ENCODE measurements around the gene HTR3B. TPM values are rescaled to one million over a fixed set of nuclear protein-coding genes. Genes with fewer than 3 reads are reported as not detected.

HTR3B gene
- polyA plus RNA-seq, 2 of the 4 experiments (the other 2 are of a cell fraction) = not detected

DNA sequence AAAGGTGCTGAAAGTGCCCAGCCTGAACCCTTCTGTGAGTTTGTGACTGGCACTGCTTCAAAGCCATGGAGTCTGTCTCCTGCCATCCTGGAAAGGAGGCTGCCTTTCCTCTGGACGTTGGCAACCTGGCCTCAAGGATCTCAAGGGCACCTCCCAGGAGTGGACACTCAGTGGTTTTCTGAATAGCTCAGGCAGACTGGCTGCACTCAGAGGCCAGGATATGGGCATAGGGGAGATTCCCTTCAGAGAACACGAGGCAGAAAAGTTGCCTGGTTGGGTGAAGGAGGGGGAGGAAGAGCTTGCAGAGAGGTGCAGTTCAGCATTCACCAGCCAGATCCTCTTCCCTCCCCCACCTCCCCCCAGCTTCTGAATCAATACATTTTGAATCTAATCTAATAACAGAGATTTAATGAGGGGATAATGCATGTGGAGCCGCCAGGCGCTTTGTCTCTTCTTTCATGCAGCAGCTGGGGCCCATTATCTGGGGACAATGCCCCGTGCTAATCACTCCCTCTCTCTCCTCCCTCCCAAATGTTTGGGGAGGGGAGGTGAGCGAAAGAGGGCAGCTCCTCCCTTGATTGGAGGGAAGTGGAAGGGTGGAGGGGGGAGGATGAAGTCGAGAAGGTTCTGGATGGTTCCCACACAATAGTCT lies 88.0 kb downstream of the HTR3B start:
- no peak overlapping the region for H3K4me3 ChIP-seq
- H3K4me1 ChIP-seq = no peaks in the 10 kb centered on the region
- POLR2A ChIA-PET = no interaction called here
- no peak overlapping the region for H3K27ac ChIP-seq
- H3K4me2 ChIP-seq = no peak overlapping the region
- ATAC-seq (no peak), FAIRE-seq (no peak), DNase-seq (ENCODE audit: low read depth in 1 of 2, low spot score in 1 of 2) (no peak)
- CTCF ChIA-PET = interaction anchor here (1.0 to 12.6 kb wide), 7 partner anchors 9 to 269 kb away, joined by 3 to 315 read pairs (median 11); no protein-coding TSS in a partner anchor
- no peak for TF ChIP-seq JUN (IDR thresholded peaks at IDR 0.05)
- no peak for TF ChIP-seq TFCP2L1 (CRISPR knock-in tag; IDR thresholded peaks at IDR 0.05)
- TF ChIP-seq EHF (CRISPR knock-in tag; IDR thresholded peaks at IDR 0.05) = no peak
- TF ChIP-seq, protein P1, sequence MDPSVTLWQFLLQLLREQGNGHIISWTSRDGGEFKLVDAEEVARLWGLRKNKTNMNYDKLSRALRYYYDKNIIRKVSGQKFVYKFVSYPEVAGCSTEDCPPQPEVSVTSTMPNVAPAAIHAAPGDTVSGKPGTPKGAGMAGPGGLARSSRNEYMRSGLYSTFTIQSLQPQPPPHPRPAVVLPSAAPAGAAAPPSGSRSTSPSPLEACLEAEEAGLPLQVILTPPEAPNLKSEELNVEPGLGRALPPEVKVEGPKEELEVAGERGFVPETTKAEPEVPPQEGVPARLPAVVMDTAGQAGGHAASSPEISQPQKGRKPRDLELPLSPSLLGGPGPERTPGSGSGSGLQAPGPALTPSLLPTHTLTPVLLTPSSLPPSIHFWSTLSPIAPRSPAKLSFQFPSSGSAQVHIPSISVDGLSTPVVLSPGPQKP (IDR thresholded peaks at IDR 0.05; ENCODE audit: low read depth, low read length) = no peak
- TF ChIP-seq ESRRA (IDR thresholded peaks at IDR 0.05; ENCODE audit: borderline replicate concordance, low read length) = no peak
- WGBS (ENCODE audit: missing lambda C conversion rate) = 2% methylated on average over 6 of the region's 7 CpGs
- H3K9me3 ChIP-seq = no peaks in the 10 kb centered on the region

DNA sequence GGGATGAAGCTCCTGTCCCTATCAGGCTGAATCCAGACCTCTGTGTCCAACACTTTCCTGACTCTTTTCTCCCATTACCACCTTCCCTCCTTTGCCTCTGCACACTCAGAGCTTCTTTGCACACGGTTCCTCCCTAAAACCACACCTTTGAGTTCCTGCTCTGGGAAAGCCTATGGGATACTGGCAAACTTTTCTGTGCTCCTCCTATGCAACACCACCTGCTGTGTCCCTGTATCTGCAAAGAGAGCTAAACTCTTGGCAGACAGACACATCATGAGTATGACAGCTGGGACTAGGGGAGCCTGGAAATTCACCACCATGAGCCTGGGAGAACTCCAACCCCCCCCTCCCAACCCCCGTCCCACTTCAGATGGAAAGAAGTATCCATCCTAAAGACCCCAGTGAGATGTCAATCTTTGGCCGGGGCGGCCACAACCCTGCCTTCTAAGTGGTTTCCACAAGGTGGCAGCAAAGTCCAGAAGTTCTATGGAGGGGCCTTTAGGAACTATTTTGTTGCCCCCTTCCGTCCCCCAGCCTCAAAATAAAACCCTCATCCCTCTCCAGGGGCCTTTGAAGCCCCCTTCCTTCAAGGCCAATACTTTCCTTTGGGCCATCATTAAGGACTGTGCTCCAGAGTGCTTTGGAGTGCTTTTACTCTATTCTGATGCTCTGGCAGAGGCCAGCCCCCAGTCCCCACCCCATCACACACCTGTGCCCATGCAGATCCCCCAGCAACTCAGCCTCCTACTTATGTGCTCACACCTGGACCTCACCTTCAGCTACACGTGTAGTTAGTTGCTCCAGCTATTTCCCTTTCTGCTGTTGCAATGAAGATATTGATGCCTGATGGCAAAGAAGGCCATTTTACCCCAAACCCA lies 89.7 kb downstream of the HTR3B start:
- TF ChIP-seq POLR2A (IDR thresholded peaks at IDR 0.05; ENCODE audit: low read length) (no peak), RAD21 (conservative IDR thresholded peaks at IDR 0.05 in 1 of 2, IDR thresholded peaks at IDR 0.05 in 1 of 2) (peak; percentile 68 to 81), NR3C1 (IDR thresholded peaks at IDR 0.05) (no peak), SMC3 (IDR thresholded peaks at IDR 0.05) (peak; percentile 75)
- TF ChIP-seq, protein P2, sequence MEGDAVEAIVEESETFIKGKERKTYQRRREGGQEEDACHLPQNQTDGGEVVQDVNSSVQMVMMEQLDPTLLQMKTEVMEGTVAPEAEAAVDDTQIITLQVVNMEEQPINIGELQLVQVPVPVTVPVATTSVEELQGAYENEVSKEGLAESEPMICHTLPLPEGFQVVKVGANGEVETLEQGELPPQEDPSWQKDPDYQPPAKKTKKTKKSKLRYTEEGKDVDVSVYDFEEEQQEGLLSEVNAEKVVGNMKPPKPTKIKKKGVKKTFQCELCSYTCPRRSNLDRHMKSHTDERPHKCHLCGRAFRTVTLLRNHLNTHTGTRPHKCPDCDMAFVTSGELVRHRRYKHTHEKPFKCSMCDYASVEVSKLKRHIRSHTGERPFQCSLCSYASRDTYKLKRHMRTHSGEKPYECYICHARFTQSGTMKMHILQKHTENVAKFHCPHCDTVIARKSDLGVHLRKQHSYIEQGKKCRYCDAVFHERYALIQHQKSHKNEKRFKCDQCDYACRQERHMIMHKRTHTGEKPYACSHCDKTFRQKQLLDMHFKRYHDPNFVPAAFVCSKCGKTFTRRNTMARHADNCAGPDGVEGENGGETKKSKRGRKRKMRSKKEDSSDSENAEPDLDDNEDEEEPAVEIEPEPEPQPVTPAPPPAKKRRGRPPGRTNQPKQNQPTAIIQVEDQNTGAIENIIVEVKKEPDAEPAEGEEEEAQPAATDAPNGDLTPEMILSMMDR (IDR thresholded peaks at IDR 0.05) = peak; percentile 64
- CTCF ChIA-PET = interaction anchor here (0.7 to 12.6 kb wide), 23 partner anchors 9 to 267 kb away, joined by 3 to 315 read pairs (median 5); no protein-coding TSS in a partner anchor
- peak in 1 of 2 experiments; percentile 72; a peak in 3 of 6 replicates for ATAC-seq
- Histone ChIP-seq H3K4me1 (no peaks in the 10 kb centered on the region), H3K27ac (no peak overlapping the region), H3K4me2 (no peak overlapping the region), H3K4me3 (no peak overlapping the region), H3K9me3 (no peaks in the 10 kb centered on the region)
- POLR2A ChIA-PET = no interaction called here
- peak in 1 of 2 experiments; percentile 37 for DNase-seq (ENCODE audit: low read depth in 1 of 2, low spot score in 1 of 2)
- FAIRE-seq = no peak
- 0% methylated on average over 4 of the region's 6 CpGs for WGBS (ENCODE audit: missing lambda C conversion rate)

Small RNA genes within 50 kb of the gene (small RNA-seq; reads per million reads assigned to genes)
- 0 reads per million in 6 experiments for gene RNU6-1107P

Other genes starting within 250 kb of the HTR3B start
- gene TMPRSS5, start 198.5 kb upstream of the HTR3B start, polyA plus RNA-seq (2011; rRNA removed) = 0.12 and 0.15 TPM in 2 replicates
- gene TMPRSS5, start 198.5 kb upstream of the HTR3B start, polyA plus RNA-seq (2017; fragmentation: RNase III; extraction: RNeasy Plus Mini Kit Qiagen cat#74134 plus additional on column Dnase treatment) = 0.12 to 0.30 TPM (median 0.18 TPM) in 3 replicates
- gene ZW10, start 131.1 kb upstream of the HTR3B start, polyA plus RNA-seq (2011; rRNA removed) = 12.9 and 13.4 TPM in 2 replicates
- 13.9 to 14.1 TPM (median 13.9 TPM) in 3 replicates for gene ZW10, start 131.1 kb upstream of the HTR3B start, polyA plus RNA-seq (2017; fragmentation: RNase III; extraction: RNeasy Plus Mini Kit Qiagen cat#74134 plus additional on column Dnase treatment)
- gene CLDN25, start 125.0 kb upstream of the HTR3B start, polyA plus RNA-seq (2011; rRNA removed) = not detected in 2 replicates
- gene CLDN25, start 125.0 kb upstream of the HTR3B start, polyA plus RNA-seq (2017; fragmentation: RNase III; extraction: RNeasy Plus Mini Kit Qiagen cat#74134 plus additional on column Dnase treatment) = not detected in 3 replicates
- gene USP28, start 29.2 kb upstream of the HTR3B start, polyA plus RNA-seq (2011; rRNA removed) = 31.3 and 41.7 TPM in 2 replicates
- 14.8 to 17.4 TPM (median 15.4 TPM) in 3 replicates for gene USP28, start 29.2 kb upstream of the HTR3B start, polyA plus RNA-seq (2017; fragmentation: RNase III; extraction: RNeasy Plus Mini Kit Qiagen cat#74134 plus additional on column Dnase treatment)
- gene HTR3A, start 70.3 kb downstream of the HTR3B start, polyA plus RNA-seq (2011; rRNA removed) = not detected in 2 replicates
- not detected in 3 replicates for gene HTR3A, start 70.3 kb downstream of the HTR3B start, polyA plus RNA-seq (2017; fragmentation: RNase III; extraction: RNeasy Plus Mini Kit Qiagen cat#74134 plus additional on column Dnase treatment)
- not detected in 2 replicates for gene ZBTB16, start 154.9 kb downstream of the HTR3B start, polyA plus RNA-seq (2011; rRNA removed)
- not detected in 3 replicates for gene ZBTB16, start 154.9 kb downstream of the HTR3B start, polyA plus RNA-seq (2017; fragmentation: RNase III; extraction: RNeasy Plus Mini Kit Qiagen cat#74134 plus additional on column Dnase treatment)